Stomach (tissue), 9 donors: ENCODE data around the gene THUMPD2. TPM values are rescaled to one million over a fixed set of nuclear protein-coding genes. Genes with fewer than 3 reads are reported as not detected.

Experiments
- DNase-seq, 2 donors: peaks; one replicate each; pipeline versions ENCODE4 v3.0.0 to v3.0.0-alpha.2; 2013 to 2019
- H3K27ac ChIP-seq, 5 donors: fragments of 200-600 bp in 4 of 5; sonication (generic) in 4 of 5; one replicate each; pipeline ENCODE4 v1.5.1; 2013 to 2019; ENCODE audit warnings: mild to moderate bottlenecking in 1 of 5, moderate library complexity in 1 of 5
- H3K27me3 ChIP-seq, 3 donors: fragments of 200-600 bp; sonication (generic); one replicate each; pipeline ENCODE4 v1.5.1; 2017 to 2019; ENCODE audit warnings: mixed run types in 1 of 3
- H3K36me3 ChIP-seq, 4 donors: fragments of 200-600 bp; sonication (generic); 1 replicate in 3 of 4; 2 replicates in 1 of 4; pipeline ENCODE4 v1.5.1; 2016 to 2019
- H3K4me1 ChIP-seq, 4 donors: fragments of 200-600 bp; sonication (generic); one replicate each; pipeline ENCODE4 v1.5.1; 2016 to 2019
- H3K4me3 ChIP-seq, 4 donors: fragments of 200-600 bp; sonication (generic) in 3 of 4; one replicate each; pipeline ENCODE4 v1.5.1; 2016 to 2019; ENCODE audit warnings: mild to moderate bottlenecking in 1 of 4
- H3K9me3 ChIP-seq, 4 donors: fragments of 200-600 bp; sonication (generic); one replicate each; pipeline ENCODE4 v1.5.1; 2016 to 2019
- EP300 ChIP-seq: sonication (generic); formaldehyde crosslinking; IDR thresholded peaks from one replicate; pipeline ENCODE4 v1.6.1; 2017; ENCODE audit warnings: antibody characterized with exemption
- POLR2A ChIP-seq, 4 donors: fragments of 450-650 bp; IDR thresholded peaks; one replicate each; pipeline ENCODE4 v1.6.1; 2016; ENCODE audit warnings: antibody characterized with exemption in 4 of 4, control low read depth in 2 of 4, mild to moderate bottlenecking in 1 of 4, moderate library complexity in 1 of 4
- POLR2AphosphoS5 ChIP-seq, 3 donors: sonication (generic); formaldehyde crosslinking; IDR thresholded peaks; one replicate each; pipeline ENCODE4 v1.6.1; 2016; ENCODE audit warnings: antibody characterized with exemption in 3 of 3
- WGBS, 5 donors: extraction: QIAGEN DNeasy Blood & Tissue Kit in 3 of 5; methylation state at CpG; one replicate each; pipeline versions ENCODE4 v1.1.5 to v1.1.7; 2013 to 2018; 5-methylcytosine and 5-hydroxymethylcytosine counted together
- intact Hi-C: fragments of 100-400 bp; cut with DNase I; formaldehyde crosslinking; loops from one replicate; pipeline ENCODE4 v1.15.1; 2023; ENCODE audit warnings: low total_unique reads
- polyA plus RNA-seq, 3 donors: library from polyadenylated mRNA; stranded (reverse); fragments of 200-250 nt; gene quantifications; one replicate each; pipeline ENCODE4 v1.2.3, GENCODE V29; 2013
- total RNA-seq, 5 donors: library from RNA; depleted of rRNA; stranded (reverse); fragments of >200 nt; gene quantifications; one replicate each; pipeline versions ENCODE4 v1.1.0 to v1.2.3, GENCODE V29; 2014 to 2016
- TF ChIP-seq, protein P1 (sequence below), 7 experiments: fragments of 450-650 bp in 4 of 7; fragments of 200-600 bp in 3 of 7; sonication (generic) in 3 of 7; IDR thresholded peaks; one replicate each; pipeline ENCODE4 v1.5.1; 2016 to 2019; ENCODE audit warnings: antibody characterized with exemption in 7 of 7, control low read depth in 2 of 7, mild to moderate bottlenecking in 1 of 7
- donor health status: healthy with polysubstance abuse.
- donor health status: Bipolar disorder and iron deficiency.
- donor health status: healthy.

The THUMPD2 gene
- total and polyA plus RNA-seq, 8 donors = 4.3 to 30.1 (median 11.0) TPM

DNA sequence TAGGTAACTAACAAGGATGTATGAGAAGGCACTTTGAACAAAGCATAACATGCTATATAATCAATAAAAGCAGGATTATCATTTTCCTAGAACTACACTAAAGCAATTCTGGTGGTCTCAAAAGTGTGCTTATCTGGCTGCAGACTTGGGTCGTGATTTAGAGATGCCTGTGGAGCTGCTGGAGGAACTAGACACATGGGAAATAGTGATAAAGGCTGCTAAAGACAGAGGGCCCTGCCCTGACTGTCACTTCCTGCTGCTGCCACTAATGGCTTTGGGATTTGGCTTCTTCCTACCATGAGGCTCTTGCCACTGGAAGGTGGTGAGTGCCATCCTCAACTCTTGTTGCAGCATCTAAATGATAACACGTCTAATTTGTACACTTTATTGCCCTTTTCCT is 90.9 kb downstream of the THUMPD2 start:
- intact Hi-C loops = no loop called here
- Histone ChIP-seq H3K27me3 (peaks cover 0 to 10% (median 0%) of the 10 kb centered on the region in 3 donors), H3K4me1 (no peaks in the 10 kb centered on the region), H3K4me3 (no peak overlapping the region), H3K9me3 (peaks cover 0 to 16% (median 2%) of the 10 kb centered on the region in 4 donors), H3K27ac (no peak overlapping the region), H3K36me3 (no peaks in the 10 kb centered on the region)
- WGBS, 5 donors = 43 to 61% (median 50%) methylated on average over 2 of the region's 2 CpGs
- DNase-seq = no peak
- no peak for TF ChIP-seq POLR2AphosphoS5 (IDR thresholded peaks at IDR 0.05)
- no peak for TF ChIP-seq POLR2A (IDR thresholded peaks at IDR 0.05)
- TF ChIP-seq, protein P1, sequence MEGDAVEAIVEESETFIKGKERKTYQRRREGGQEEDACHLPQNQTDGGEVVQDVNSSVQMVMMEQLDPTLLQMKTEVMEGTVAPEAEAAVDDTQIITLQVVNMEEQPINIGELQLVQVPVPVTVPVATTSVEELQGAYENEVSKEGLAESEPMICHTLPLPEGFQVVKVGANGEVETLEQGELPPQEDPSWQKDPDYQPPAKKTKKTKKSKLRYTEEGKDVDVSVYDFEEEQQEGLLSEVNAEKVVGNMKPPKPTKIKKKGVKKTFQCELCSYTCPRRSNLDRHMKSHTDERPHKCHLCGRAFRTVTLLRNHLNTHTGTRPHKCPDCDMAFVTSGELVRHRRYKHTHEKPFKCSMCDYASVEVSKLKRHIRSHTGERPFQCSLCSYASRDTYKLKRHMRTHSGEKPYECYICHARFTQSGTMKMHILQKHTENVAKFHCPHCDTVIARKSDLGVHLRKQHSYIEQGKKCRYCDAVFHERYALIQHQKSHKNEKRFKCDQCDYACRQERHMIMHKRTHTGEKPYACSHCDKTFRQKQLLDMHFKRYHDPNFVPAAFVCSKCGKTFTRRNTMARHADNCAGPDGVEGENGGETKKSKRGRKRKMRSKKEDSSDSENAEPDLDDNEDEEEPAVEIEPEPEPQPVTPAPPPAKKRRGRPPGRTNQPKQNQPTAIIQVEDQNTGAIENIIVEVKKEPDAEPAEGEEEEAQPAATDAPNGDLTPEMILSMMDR (IDR thresholded peaks at IDR 0.05) = no peak
- no peak for TF ChIP-seq EP300

DNA sequence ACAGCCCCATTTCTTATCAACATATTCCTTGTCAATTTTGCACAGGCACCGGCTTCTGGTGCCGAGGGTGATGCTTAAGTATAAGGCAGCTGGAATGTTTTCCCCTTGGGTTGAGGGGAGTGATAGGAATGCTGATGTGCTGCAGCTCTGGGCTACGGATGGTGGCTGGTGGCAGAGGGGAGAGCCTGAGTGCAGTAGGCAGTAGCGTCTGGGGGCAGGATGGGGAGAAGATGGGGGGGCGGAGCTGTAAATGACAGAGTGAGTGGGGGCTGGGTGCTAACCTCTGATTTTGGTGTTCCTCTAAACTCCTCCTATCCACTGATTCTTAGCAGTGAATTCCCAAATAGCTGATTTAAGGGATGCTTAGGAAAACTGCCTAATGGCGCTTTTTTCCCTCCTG is 92.6 kb downstream of the THUMPD2 start:
- Histone ChIP-seq H3K27ac (no peak overlapping the region), H3K9me3 (peaks cover 0 to 16% (median 2%) of the 10 kb centered on the region in 4 donors), H3K27me3 (peaks cover 0 to 10% (median 0%) of the 10 kb centered on the region in 3 donors), H3K4me3 (no peak overlapping the region), H3K4me1 (no peaks in the 10 kb centered on the region), H3K36me3 (no peaks in the 10 kb centered on the region)
- TF ChIP-seq EP300 (no peak), POLR2A (IDR thresholded peaks at IDR 0.05) (no peak), POLR2AphosphoS5 (IDR thresholded peaks at IDR 0.05) (no peak)
- TF ChIP-seq, protein P1 (IDR thresholded peaks at IDR 0.05) = no peak
- intact Hi-C loops = no loop called here
- DNase-seq = no peak
- WGBS, 5 donors = 73 to 81% (median 79%) methylated on average over 6 of the region's 6 CpGs

Other genes starting within 250 kb of the THUMPD2 start
- 10 to 100 TPM in 1 of 5 donors, 1 to 10 TPM in 4; 1.2 to 36.5 (median 7.0) TPM for gene TMEM178A, start 113.3 kb downstream of the THUMPD2 start, total RNA-seq
- gene TMEM178A, start 113.3 kb downstream of the THUMPD2 start, polyA plus RNA-seq = 1 to 10 TPM in 2 of 3 donors, under 1 TPM in 1; 0.62 to 4.3 (median 2.3) TPM